ENCODE measurements around the gene ZNF70. TPM values are rescaled to one million over a fixed set of nuclear protein-coding genes. Genes with fewer than 3 reads are reported as not detected.

Gene ZNF70
- polyA plus RNA-seq, 1 of the 3 experiments (the other 2 are of a cell fraction), result 0.77 TPM

GRCh38 chr22:23690713-23691112, 60.2 kb downstream of the ZNF70 start, which contains the start of gene RGL4:
Gene RGL4, plus strand, starts transcription at chr22:23691013. Its CDS starts 1,018 bp downstream, at chr22:23692031.
- 98% methylated on average over 5 of the region's 5 CpGs for WGBS (ENCODE audit: low lambda C conversion rate)
- DNase-seq, result no peak
- ChIA-PET CTCF (no interaction called here), POLR2A (no interaction called here)
- Histone ChIP-seq H4K20me1 (ENCODE audit: insufficient read depth) (no peaks in the 10 kb centered on the region), H3K4me2 (no peak within 1 kb of the TSS), H3K4me1 (ENCODE audit: control insufficient read depth in 1 of 2, insufficient read depth in 2 of 2, low read depth in 1 of 2, low read length in 1 of 2) (no peaks in the 10 kb centered on the region), H3K9me3 (no peaks in the 10 kb centered on the region), H2AFZ (ENCODE audit: low read depth) (no peak within 1 kb of the TSS), H3K9ac (no peak within 1 kb of the TSS), H3F3A (replicated peaks; ENCODE audit: insufficient read depth) (no peaks in the 10 kb centered on the region), H3K36me3 (replicated peaks in 1 of 2; ENCODE audit: control insufficient read depth in 1 of 2, insufficient read depth in 2 of 2, low read length in 1 of 2) (peaks cover 9 to 33% of the 10 kb centered on the region in 2 experiments), H3K9me2 (no peaks in the 10 kb centered on the region), H3K4me3 (ENCODE audit: low read depth in 2 of 2, low read length in 1 of 2) (no peak within 1 kb of the TSS), H3K79me2 (ENCODE audit: insufficient read depth) (no peaks in the 10 kb centered on the region), H3K27me3 (ENCODE audit: insufficient read depth) (no peaks in the 10 kb centered on the region), H3K27ac (ENCODE audit: low read depth in 2 of 2, low read length in 1 of 2) (no peak within 1 kb of the TSS)
- TF ChIP-seq GABPA (IDR thresholded peaks at IDR 0.05; ENCODE audit: low read depth), result no peak
- no peak for TF ChIP-seq RAD21 (IDR thresholded peaks at IDR 0.05; ENCODE audit: low read length)
- no peak for TF ChIP-seq EZH2phosphoT487 (IDR thresholded peaks at IDR 0.05; ENCODE audit: borderline replicate concordance, low read depth)
- TF ChIP-seq ELF1 (IDR thresholded peaks at IDR 0.05), result no peak
- no peak for TF ChIP-seq TCF12 (IDR thresholded peaks at IDR 0.05)
- TF ChIP-seq TEAD4 (IDR thresholded peaks at IDR 0.05; ENCODE audit: borderline replicate concordance, insufficient read depth), result no peak
- TF ChIP-seq MAX (IDR thresholded peaks at IDR 0.05; ENCODE audit: low read depth), result no peak

- Histone ChIP-seq H4K20me1 (ENCODE audit: insufficient read depth) (no peaks in the 10 kb centered on the region), H3K9ac (no peak overlapping the region), H3K4me1 (ENCODE audit: control insufficient read depth in 1 of 2, insufficient read depth in 2 of 2, low read depth in 1 of 2, low read length in 1 of 2) (peaks cover 0 to 10% of the 10 kb centered on the region in 2 experiments; a peak in 1 of 4 replicates), H3K9me2 (no peaks in the 10 kb centered on the region), H3K27me3 (ENCODE audit: insufficient read depth) (no peaks in the 10 kb centered on the region), H3K4me3 (ENCODE audit: low read depth in 2 of 2, low read length in 1 of 2) (no peak overlapping the region), H3F3A (replicated peaks; ENCODE audit: insufficient read depth) (no peaks in the 10 kb centered on the region), H3K36me3 (replicated peaks in 1 of 2; ENCODE audit: control insufficient read depth in 1 of 2, insufficient read depth in 2 of 2, low read length in 1 of 2) (peaks cover 4 to 24% of the 10 kb centered on the region in 2 experiments), H3K27ac (ENCODE audit: low read depth in 2 of 2, low read length in 1 of 2) (no peak overlapping the region), H3K79me2 (ENCODE audit: insufficient read depth) (no peaks in the 10 kb centered on the region), H3K4me2 (no peak overlapping the region), H3K9me3 (no peaks in the 10 kb centered on the region), H2AFZ (ENCODE audit: low read depth) (no peak overlapping the region)
- POLR2A ChIA-PET, result no interaction called here
- 100% methylated on average over 6 of the region's 7 CpGs for WGBS (ENCODE audit: low lambda C conversion rate)
- TF ChIP-seq RCOR1 (IDR thresholded peaks at IDR 0.05; ENCODE audit: low read length), result no peak
- no peak for DNase-seq
- CTCF ChIA-PET, result no interaction called here
Measured at GRCh38 chr22:23689414-23689813, 61.5 kb downstream of the ZNF70 start.

Other genes starting within 250 kb of the ZNF70 start
- not detected in 2 replicates for gene IGLL1, start 170.8 kb downstream of the ZNF70 start, polyA plus RNA-seq (2012; rRNA removed)
- gene DRICH1, start 118.8 kb downstream of the ZNF70 start, polyA plus RNA-seq (2012; rRNA removed), result 0.21 and 0.41 TPM in 2 replicates
- not detected in 2 replicates for gene RGL4, start 60.1 kb downstream of the ZNF70 start, polyA plus RNA-seq (2012; rRNA removed)
- 0.54 TPM in 1 of 2 replicates, not detected in the other for gene VPREB3, start 3.3 kb upstream of the ZNF70 start, polyA plus RNA-seq (2012; rRNA removed)
- 1.6 and 2.5 TPM in 2 replicates for gene C22orf15, start 11.9 kb upstream of the ZNF70 start, polyA plus RNA-seq (2012; rRNA removed)
- gene CHCHD10, start 16.9 kb upstream of the ZNF70 start, polyA plus RNA-seq (2012; rRNA removed), result 27.7 and 70.1 TPM in 2 replicates
- gene MMP11, start 21.7 kb upstream of the ZNF70 start, polyA plus RNA-seq (2012; rRNA removed), result 50.8 and 64.4 TPM in 2 replicates
- 182 and 215 TPM in 2 replicates for gene SMARCB1, start 35.9 kb upstream of the ZNF70 start, polyA plus RNA-seq (2012; rRNA removed)
- gene DERL3, start 87.9 kb upstream of the ZNF70 start, polyA plus RNA-seq (2012; rRNA removed), result not detected in 2 replicates
- 21.8 and 27.1 TPM in 2 replicates for gene SLC2A11, start 106.8 kb upstream of the ZNF70 start, polyA plus RNA-seq (2012; rRNA removed)
- 496 and 565 TPM in 2 replicates for gene MIF, start 143.3 kb upstream of the ZNF70 start, polyA plus RNA-seq (2012; rRNA removed)
- gene GSTT2B, start 210.1 kb upstream of the ZNF70 start, polyA plus RNA-seq (2012; rRNA removed), result 32.2 and 32.8 TPM in 2 replicates
- 1.6 and 2.0 TPM in 2 replicates for gene DDTL, start 215.8 kb upstream of the ZNF70 start, polyA plus RNA-seq (2012; rRNA removed)
- gene DDT, start 223.3 kb upstream of the ZNF70 start, polyA plus RNA-seq (2012; rRNA removed), result 181 and 198 TPM in 2 replicates
- 3.7 and 6.3 TPM in 2 replicates for gene GSTT2, start 229.0 kb upstream of the ZNF70 start, polyA plus RNA-seq (2012; rRNA removed)